ENCODE results near the gene METTL27.

GRCh38 chr7:73885433-73885974 is 43.2 kb upstream of the METTL27 start:
- no peak for TF ChIP-seq CTCF (IDR thresholded peaks at IDR 0.05)
- TF ChIP-seq EP300 (IDR thresholded peaks at IDR 0.05; ENCODE audit: low read depth), result no peak

All from transverse colon (tissue), 3 donors.